Measurements from ENCODE around the gene PHETA1.

GRCh38 chr12:111407377-111408115, 38.7 kb upstream of the PHETA1 start:
- no peak for TF ChIP-seq CTCF (IDR thresholded peaks at IDR 0.05)
- TF ChIP-seq POLR2A (IDR thresholded peaks at IDR 0.05): no peak
